ENCODE results near the gene IFNLR1.
"Not testable (repeated sequence)": the region's sequence is repeated elsewhere in the genome, so short reads cannot be mapped to it uniquely, and the experiment has no call there.

Gene IFNLR1

GRCh38 chr1:24186993-24187790 lies at the start of gene IFNLR1:
Gene IFNLR1 (minus strand): TSS chr1:24187289. CDS start chr1:24187248, 41 bp downstream.
- peak; percentile 70 for DNase-seq

DNA sequence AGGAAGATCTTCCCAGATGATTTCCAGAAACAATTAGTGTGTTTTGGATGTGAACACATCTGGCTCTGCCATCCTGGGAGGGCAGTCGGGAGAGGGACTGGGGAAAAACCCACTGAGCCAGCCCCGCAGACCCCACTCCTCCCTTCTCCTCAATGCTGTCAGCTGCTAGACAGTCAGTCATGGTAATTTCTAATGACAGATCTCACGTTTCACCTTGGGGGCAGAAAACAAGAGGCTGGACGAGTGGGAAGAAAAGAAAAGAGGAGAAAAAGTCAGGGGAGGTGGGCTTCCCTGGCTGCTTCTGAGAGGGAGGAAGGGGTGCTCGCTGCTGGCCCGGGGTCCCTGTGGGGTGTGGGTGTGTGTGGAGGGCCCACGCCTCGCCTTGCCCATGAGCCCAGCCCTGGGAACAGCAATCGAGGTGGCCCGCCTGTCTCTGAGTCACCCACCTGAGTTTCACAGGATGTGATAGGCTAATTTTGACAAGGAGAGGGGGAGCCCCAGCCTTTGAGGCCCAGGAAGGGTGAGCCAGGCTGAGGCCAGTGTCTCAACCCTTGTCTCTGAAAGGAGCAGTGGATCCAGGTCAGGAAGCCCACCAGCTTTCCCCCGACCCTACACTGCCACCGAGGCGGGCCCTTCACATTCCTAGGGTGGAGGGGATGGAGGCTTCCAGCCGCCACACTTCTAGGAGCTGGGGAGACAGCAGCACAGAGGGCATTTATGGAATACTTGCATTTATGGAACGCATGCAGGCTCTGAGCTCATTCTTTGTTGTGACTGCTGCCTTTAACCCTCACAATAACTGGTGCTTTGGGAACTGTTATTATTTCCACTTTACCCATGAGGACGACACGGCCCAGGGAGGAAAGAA lies 49.1 kb upstream of the IFNLR1 start:
- DNase-seq = peak; percentile 22

GRCh38 chr1:24233684-24234600 lies 46.9 kb upstream of the IFNLR1 start:
- DNase-seq = no peak

DNA sequence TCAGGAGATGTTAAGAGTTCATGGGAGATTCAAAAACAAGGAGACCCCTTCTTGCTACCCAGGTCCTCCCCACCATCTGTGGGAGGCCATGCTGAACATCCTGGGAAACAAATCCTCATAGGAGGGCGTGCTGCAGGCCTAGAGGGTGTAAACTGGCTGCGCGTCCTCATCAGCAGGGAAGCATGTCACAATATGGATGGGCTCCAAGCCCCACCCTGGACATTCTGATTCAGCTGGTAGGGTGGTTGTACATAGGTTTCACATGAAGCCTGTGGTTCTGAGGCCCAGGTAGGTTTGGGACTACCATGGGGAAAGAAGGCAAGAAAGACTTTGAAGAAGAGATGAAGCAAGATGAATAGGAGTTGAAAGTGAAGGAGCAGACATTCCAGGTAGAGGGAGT lies 44.6 kb upstream of the IFNLR1 start:
- DNase-seq = no peak

DNA sequence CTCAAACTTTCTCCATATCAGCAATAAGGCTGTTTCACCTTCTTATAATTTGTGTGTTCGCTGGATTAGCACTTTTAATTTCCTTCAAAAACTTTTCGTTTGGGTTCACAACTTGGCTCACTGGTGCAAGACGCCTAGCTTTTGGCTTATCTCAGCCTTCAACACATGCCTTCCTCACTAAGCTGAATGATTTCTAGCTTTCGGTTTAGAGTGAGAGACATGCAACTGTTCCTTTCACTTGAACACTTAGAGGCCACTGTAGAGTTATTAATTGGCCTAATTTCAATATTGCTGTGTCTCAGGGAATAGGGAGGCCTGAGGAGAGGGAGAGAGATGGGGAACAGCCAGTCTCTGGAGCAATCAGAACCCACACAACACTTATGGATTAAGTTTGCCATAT lies 41.2 kb upstream of the IFNLR1 start:
- no peak for DNase-seq

DNA sequence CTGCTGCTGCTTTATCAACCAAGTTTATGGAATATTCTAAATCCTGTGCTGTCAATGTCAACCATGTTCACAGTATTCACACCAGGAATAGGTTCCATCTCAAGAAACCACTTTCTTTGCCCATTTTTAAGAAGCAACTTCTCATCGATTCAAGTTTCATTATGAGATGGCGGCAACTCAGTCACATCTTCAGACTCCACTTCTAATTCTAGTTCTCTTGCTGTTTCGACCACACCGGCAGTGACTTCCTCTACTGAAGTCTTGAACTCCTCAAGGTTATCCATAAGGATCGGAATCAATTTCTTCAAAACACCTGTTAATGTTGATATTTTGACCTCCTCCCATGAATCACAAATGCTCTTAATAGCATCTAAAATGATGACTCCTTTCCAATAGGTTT lies 39.7 kb upstream of the IFNLR1 start:
- no peak for DNase-seq

DNA sequence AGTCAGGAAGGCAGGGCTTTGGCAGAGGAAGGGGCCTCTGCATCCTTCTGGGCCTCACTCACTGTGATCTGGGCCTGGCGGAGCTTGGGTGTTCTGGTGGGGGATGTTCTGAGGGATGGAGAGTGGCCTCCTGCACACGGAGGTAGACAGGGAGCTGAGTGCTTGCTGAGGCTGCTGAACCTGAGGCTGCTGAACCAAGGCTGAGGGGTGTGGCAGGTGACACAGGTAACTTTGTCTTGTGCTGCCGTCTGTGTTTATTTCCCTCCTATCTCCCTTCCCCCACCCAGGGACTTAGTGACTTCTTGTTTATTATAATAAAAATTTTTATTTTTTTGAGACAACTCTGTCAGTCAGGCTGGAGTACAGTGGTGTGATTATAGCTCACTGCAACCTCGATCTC lies 37.7 kb upstream of the IFNLR1 start:
- DNase-seq = no peak

- no peak for DNase-seq
Measured at GRCh38 chr1:24224086-24224485, 37.0 kb upstream of the IFNLR1 start.

DNA sequence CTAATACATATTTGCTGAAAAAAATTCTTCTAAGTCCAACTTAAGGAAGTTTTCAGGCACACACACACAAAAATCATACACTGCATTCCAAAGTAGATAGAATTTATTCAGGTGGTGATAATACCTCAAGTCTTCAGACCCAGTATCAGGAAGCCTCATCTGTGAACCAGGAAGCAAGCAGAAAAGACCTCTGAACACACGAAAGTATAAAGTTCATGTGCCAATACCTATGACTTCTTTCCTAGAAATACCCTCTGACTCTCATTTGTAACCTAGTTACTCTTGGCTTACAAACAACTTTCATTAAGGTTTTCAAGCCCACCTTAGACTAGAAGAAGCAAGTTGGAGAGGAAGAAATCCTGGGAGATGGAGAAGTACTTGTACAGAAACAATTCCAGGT lies 35.7 kb upstream of the IFNLR1 start:
- DNase-seq = no peak

DNA sequence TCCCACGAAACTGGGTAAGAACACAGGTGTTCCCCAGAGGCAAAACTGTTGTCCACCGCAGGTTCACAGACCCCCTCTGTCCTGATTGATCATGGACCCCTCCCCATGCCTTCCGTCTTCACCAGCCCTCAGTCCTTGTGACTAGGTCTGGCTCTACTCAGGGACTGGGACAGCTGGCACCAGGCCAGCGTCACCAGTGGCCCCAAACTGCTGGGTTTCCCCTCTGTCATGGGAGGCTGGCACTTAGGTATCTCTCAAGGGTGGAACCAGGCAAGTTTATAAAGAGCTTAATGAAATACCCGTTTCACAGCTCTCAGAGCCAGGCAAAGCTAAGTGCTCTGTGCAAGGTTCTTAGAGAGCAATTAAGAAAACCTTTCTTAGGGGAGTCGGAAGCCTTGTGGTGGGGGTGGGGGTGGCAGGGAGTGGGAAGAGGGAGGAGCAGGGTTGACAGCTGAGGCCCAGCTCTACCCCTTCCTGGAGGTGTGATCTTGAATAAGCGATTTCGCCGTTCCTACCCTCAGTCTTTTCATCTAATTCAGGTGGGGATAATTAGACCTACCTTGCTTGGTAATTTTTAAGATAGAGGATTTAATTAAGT lies 35.0 kb upstream of the IFNLR1 start:
- DNase-seq = no peak

DNA sequence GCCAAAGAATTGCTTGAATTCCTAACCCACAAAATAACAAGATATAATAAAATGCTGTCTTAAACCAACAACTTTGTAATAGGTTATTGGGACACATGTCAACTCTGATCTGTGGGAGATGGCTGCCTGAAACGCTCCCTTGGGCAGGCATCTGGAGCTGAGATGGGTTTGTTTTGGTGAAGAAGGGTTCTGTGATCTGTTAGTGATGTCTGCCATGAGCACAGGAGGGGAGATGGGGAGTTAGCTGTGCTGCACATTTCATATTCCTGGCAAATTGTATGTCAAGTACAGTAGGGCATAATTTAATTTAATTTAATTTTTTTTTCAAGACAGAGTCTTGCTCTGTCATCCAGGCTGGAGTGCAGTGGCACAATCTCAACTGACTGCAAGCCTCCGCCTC lies 34.2 kb upstream of the IFNLR1 start:
- DNase-seq = no peak

GRCh38 chr1:24216276-24217074 lies 29.4 kb upstream of the IFNLR1 start:
- no peak for DNase-seq

DNA sequence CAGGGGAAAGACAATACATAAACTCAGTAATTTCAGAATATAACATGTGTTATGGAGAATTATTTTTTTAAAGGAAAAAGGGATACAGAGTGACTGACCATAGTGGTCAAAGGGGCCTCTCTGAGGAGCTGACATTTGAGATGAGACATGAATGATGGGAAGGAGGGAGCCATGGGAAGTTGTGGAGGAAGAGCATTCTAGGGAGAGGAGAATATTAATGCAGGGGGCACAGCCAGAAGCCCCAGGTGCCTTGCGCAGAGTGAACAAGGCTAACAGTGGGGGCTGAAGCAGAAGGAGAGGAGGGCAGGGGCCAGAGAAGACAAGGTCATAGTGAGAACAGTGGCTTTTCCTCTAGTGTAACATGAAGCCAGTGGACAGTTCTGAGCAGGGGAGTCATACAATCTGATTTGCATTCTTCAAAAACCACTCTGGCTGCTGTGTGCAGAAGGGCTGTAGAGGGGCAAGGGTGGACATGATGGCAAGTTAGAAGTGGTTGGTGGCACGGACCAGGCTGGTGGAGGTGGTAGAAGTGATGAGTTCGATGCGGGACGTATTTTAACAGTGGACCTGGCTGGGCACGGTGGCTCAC lies 28.2 kb upstream of the IFNLR1 start:
- DNase-seq = no peak

DNA sequence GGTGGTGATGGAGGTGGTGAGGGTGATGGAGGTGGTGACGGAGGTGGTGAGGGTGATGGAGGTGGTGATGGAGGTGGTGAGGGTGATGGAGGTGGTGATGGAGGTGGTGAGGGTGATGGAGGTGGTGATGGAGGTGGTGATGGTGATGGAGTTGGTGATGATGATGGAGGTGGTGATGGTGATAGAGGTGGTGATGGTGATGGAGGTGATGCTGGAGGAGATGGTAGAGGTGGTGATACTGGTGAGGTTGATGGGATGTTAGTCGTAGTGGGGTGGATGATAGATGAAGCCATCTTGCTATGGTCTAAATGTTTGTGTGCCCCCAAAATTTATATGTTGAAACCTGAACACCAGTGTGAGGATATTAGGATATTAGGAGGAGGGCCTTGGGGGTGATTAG lies 25.3 kb upstream of the IFNLR1 start:
- no peak for DNase-seq

DNA sequence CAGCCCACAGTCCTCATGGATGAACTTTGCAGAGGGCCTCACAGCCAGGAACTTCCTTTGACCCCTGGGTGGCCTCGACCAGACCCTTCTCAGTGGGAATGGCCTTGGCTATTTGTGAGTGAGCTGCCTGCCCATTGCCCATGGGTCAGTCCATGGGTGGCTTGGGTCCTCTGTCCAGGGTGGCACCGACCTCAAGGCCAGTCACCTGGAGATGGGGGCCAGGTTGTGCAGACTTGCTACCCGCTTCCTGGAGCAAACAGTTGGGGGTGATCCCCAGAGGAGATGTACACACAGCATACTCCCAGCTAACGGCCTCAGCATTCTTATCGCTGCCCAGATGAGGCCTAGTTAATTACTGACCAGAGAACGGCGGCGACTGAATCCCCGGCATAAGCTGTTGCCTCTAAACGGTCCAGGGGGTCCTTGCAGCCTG lies 23.1 kb upstream of the IFNLR1 start:
- DNase-seq = no peak

DNA sequence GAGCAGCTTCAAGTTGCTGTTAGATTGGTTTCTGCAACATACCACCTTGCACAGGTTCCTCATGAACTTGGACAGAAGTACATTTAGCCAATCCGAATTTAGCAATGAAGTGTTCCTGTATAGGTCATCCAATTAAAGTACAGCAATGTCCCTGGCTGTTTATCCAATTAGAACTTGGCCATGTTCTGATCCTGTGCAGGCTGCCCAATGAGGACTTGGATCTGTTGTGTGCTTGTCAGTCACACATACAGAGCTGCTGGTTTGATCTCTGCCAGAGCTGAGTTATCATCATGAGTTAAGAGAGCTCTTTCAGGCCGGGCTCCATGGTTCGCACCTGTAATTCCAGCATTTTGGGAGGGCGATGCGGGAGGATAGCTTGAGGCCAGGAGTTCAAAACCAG lies 22.0 kb upstream of the IFNLR1 start:
- no peak for DNase-seq

DNA sequence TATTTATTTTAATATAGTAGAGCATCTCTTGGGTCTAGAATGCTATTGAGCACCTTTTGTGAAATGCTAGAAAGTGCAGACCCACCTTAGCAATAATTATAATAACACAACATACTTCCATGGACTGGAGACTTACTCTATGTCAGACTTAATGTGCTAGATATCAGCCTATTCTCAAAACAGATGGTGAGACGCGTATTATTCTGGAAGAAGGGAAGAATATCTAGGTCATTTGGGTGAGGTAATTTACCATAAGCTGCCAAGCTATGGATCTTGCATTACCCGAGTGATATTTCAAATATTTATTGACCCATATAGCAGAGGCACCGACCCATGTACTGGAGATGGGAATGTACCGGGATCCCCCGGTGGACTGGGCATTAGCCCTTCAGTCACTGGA lies 20.6 kb upstream of the IFNLR1 start:
- DNase-seq = no peak

- DNase-seq = not testable (repeated sequence)
Measured at GRCh38 chr1:24207395-24207687, 20.3 kb upstream of the IFNLR1 start.

- DNase-seq = no peak
Measured at GRCh38 chr1:24206516-24207394, 19.7 kb upstream of the IFNLR1 start.

DNA sequence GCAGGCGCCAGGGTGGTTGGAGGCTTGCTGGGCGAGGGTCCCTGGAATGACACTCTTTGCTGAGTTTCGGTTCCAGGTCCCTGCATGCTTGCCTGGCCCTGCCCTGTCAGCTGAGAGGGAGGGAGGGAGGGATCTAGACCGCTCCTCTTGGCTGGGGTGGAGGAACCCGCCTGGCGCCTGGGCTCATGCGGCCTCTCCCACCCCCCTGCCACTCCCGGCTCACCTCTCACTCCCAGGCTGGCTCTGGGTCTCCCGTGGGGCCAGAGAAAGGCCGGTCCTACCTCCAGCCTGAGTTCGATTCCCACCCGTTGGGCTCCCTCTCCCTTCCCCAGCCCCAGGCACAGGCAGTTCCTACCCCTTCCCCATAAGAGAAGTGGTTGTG lies 19.0 kb upstream of the IFNLR1 start:
- no peak for DNase-seq

Measured in stimulated activated naive CD4-positive, alpha-beta T cell treated with Interleukin-2 at 50 U/mL for 16 hours (primary cell).